ENCODE data around the gene TSEN15.

- TF ChIP-seq, protein P1, sequence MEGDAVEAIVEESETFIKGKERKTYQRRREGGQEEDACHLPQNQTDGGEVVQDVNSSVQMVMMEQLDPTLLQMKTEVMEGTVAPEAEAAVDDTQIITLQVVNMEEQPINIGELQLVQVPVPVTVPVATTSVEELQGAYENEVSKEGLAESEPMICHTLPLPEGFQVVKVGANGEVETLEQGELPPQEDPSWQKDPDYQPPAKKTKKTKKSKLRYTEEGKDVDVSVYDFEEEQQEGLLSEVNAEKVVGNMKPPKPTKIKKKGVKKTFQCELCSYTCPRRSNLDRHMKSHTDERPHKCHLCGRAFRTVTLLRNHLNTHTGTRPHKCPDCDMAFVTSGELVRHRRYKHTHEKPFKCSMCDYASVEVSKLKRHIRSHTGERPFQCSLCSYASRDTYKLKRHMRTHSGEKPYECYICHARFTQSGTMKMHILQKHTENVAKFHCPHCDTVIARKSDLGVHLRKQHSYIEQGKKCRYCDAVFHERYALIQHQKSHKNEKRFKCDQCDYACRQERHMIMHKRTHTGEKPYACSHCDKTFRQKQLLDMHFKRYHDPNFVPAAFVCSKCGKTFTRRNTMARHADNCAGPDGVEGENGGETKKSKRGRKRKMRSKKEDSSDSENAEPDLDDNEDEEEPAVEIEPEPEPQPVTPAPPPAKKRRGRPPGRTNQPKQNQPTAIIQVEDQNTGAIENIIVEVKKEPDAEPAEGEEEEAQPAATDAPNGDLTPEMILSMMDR (IDR thresholded peaks at IDR 0.05; ENCODE audit: low read depth, low read length), result no peak
- TF ChIP-seq EZH2phosphoT487 (IDR thresholded peaks at IDR 0.05; ENCODE audit: low read depth), result no peak
These were observed 21.0 kb upstream of the TSEN15 start for GRCh38 chr1:184030433-184031091.
